GM12878 (cell line): Measurements from ENCODE around the gene THTPA. TPM values are rescaled to one million over a fixed set of nuclear protein-coding genes. Genes with fewer than 3 reads are reported as not detected.

Experiments used
- ATAC-seq: fragments of 200-7000 bp; cut with Tn5 transposase; 3 replicates; pipeline ENCODE4 v1.9.1; 2020; ENCODE audit warnings: mild to moderate bottlenecking, moderate library complexity
- BruUV-seq: library from RNA; stranded (reverse); fragments of 400-500 nt; replicated peaks from 2 replicates; lab custom pipeline; 2021; lab: Mats Ljungman, UMichigan
- CTCF ChIA-PET: fragments of 300-600 bp; sonication (Branson Sonifier 250); formaldehyde crosslinking; extraction: SDS; loops from one replicate; lab custom pipeline; 2021; ENCODE audit warnings: inconsistent platforms; lab: Yijun Ruan, JAX
- POLR2A ChIA-PET: fragments of 350-600 bp; formaldehyde crosslinking; extraction: SDS; loops from one replicate; lab custom pipeline; 2021; ENCODE audit warnings: inconsistent platforms; lab: Charles Lee
- RAD21 ChIA-PET: fragments of 300-600 bp; sonication (Branson Sonifier 250); formaldehyde crosslinking; loops from one replicate; lab custom pipeline; 2023; ENCODE audit warnings: antibody characterized with exemption; ENCODE audit not compliant: unreplicated experiment; lab: Charles Lee
- SMC1A ChIA-PET: fragments of 300-600 bp; sonication (Branson Sonifier 250); formaldehyde crosslinking; loops from one replicate; lab custom pipeline; 2023; ENCODE audit not compliant: unreplicated experiment, uncharacterized antibody; lab: Charles Lee
- DNase-seq: peaks from one replicate; pipeline ENCODE4 v3.0.0-alpha.2; 2011; ENCODE audit warnings: low read depth, low spot score
- FAIRE-seq: peaks from 3 replicates; lab custom pipeline; 2011; peaks lifted over from hg19 to GRCh38; lab: Jason Lieb, UNC
- H2AFZ ChIP-seq: 2 replicates; pipeline ENCODE4 v1.6.0; 2011; ENCODE audit warnings: low read depth, low read length, control low read depth; ENCODE audit not compliant: control insufficient read depth
- H3K27ac ChIP-seq: 2 replicates; pipeline ENCODE4 v1.5.1; 2011; ENCODE audit warnings: control low read depth; ENCODE audit not compliant: control insufficient read depth, insufficient read depth
- H3K27me3 ChIP-seq, 2 experiments: replicated peaks in 1 of 2; 2 replicates each; pipeline versions ENCODE4 v1.6.0 to v1.6.1; 2011; ENCODE audit warnings: low read length in 1 of 2; ENCODE audit not compliant: control insufficient read depth in 2 of 2, insufficient read depth in 2 of 2
- H3K36me3 ChIP-seq, 2 experiments: 2 replicates each; pipeline ENCODE4 v1.5.1; 2011; ENCODE audit warnings: low read length in 1 of 2; ENCODE audit not compliant: control insufficient read depth in 2 of 2, insufficient read depth in 2 of 2
- H3K4me1 ChIP-seq: 2 replicates; pipeline ENCODE4 v1.6.1; 2011; ENCODE audit warnings: mild to moderate bottlenecking, low read length, moderate library complexity, mixed read lengths; ENCODE audit not compliant: control insufficient read depth, insufficient read depth
- H3K4me2 ChIP-seq: 2 replicates; pipeline ENCODE4 v1.6.0; 2011; ENCODE audit warnings: control low read depth; ENCODE audit not compliant: control insufficient read depth, insufficient read depth
- H3K4me3 ChIP-seq: fragments of 200-600 bp; sonication (generic); 2 replicates; pipeline ENCODE4 v1.5.1; 2016
- H3K79me2 ChIP-seq: 2 replicates; pipeline ENCODE4 v1.6.0; 2011; ENCODE audit warnings: low read length; ENCODE audit not compliant: control insufficient read depth, insufficient read depth
- H3K9ac ChIP-seq: 2 replicates; pipeline ENCODE4 v1.8.0; 2011; ENCODE audit warnings: low read length, control low read depth, mixed read lengths; ENCODE audit not compliant: control insufficient read depth, insufficient read depth
- H3K9me3 ChIP-seq: replicated peaks from 3 replicates; pipeline ENCODE4 v1.5.1; 2011; ENCODE audit warnings: mild to moderate bottlenecking, low read length; ENCODE audit not compliant: control insufficient read depth, insufficient read depth
- H4K20me1 ChIP-seq: 2 replicates; pipeline ENCODE4 v1.6.0; 2011; ENCODE audit not compliant: control insufficient read depth, insufficient read depth
- ASH2L ChIP-seq: fragments of 300-600, 200-600 bp; sonication (generic); IDR thresholded peaks from 2 replicates; pipeline ENCODE4 v1.6.1; 2017; ENCODE audit warnings: low read depth, mild to moderate bottlenecking, borderline replicate concordance
- CREB1 ChIP-seq: IDR thresholded peaks from 2 replicates; pipeline ENCODE4 v1.6.1; 2012; ENCODE audit warnings: low read depth, mild to moderate bottlenecking, inconsistent platforms
- CTCF ChIP-seq, 3 experiments: IDR thresholded peaks in 2 of 3; conservative IDR thresholded peaks in 1 of 3; 2 replicates each; pipeline ENCODE4 v1.5.1; 2011; ENCODE audit warnings: low read depth in 3 of 3, low read length in 3 of 3, mild to moderate bottlenecking in 3 of 3, control low read depth in 2 of 3, moderate library complexity in 2 of 3, inconsistent platforms in 1 of 3, mixed read lengths in 1 of 3; ENCODE audit not compliant: control insufficient read depth in 2 of 3, insufficient read depth in 1 of 3; ENCODE audit errors: extremely low read depth in 1 of 3
- POU2F2 ChIP-seq: IDR thresholded peaks from 3 replicates; pipeline ENCODE4 v1.6.1; 2011; ENCODE audit warnings: low read depth, mild to moderate bottlenecking, low read length, borderline replicate concordance
- PRDM15 ChIP-seq: fragments of 450-650 bp; formaldehyde crosslinking; IDR thresholded peaks from 2 replicates; pipeline ENCODE4 v1.4.0; 2020; ENCODE audit warnings: mild to moderate bottlenecking, moderate library complexity
- SIN3A ChIP-seq: IDR thresholded peaks from 2 replicates; pipeline ENCODE4 v1.6.1; 2012; ENCODE audit warnings: low read depth, low read length, improper control_type of control experiment
- SPI1 ChIP-seq: IDR thresholded peaks from 2 replicates; pipeline ENCODE4 v1.6.1; 2011; ENCODE audit warnings: low read depth, mild to moderate bottlenecking, low read length, moderate library complexity, borderline replicate concordance; ENCODE audit not compliant: insufficient read depth
- WGBS: methylation state at CpG from one replicate; pipeline ENCODE4 v1.1.6; 2016; ENCODE audit warnings: low lambda C conversion rate; ENCODE audit not compliant: insufficient replicate concordance, insufficient coverage; ENCODE audit errors: missing lambda C conversion rate; 5-methylcytosine and 5-hydroxymethylcytosine counted together
- in situ Hi-C: fragments of 300-500 bp; cut with MboI; formaldehyde crosslinking; loops from 9 replicates; pipeline ENCODE4 v1.14.3; 2018; ENCODE audit warnings: mixed read lengths
- intact Hi-C: fragments of 100-400 bp; cut with micrococcal nuclease; formaldehyde crosslinking; loops from one replicate; pipeline ENCODE4 v1.14.2; 2022; ENCODE audit not compliant: unreplicated experiment
- polyA plus RNA-seq, 11 experiments: library from polyadenylated mRNA; depleted of rRNA in 4 of 11; unstranded in 6 of 11; stranded (reverse) in 5 of 11; fragments of >200 nt; fragmentation: Nextera tagmentation in 4 of 11; fragmentation: Illumina TruSeq in 1 of 11; extraction: Ambion mirVana in 4 of 11; extraction: Trizol in 1 of 11; gene quantifications; 1 replicate in 1 of 11; 2 replicates in 10 of 11; pipeline versions ENCODE4 v1.2.1 to v1.2.3, GENCODE V29; 2011 to 2016; ENCODE audit warnings: inconsistent platforms in 2 of 11, missing spikeins in 2 of 11, low read depth in 1 of 11
- total RNA-seq, 4 experiments: library from RNA; depleted of rRNA in 3 of 4; stranded (reverse); fragments of >200 nt in 3 of 4; fragmentation: Illumina TruSeq in 1 of 4; extraction: Trizol in 1 of 4; gene quantifications; 2 replicates each; pipeline versions ENCODE4 v1.2.1 to v1.2.3, GENCODE V29; 2013 to 2021
- TF ChIP-seq, protein P1 (sequence below): IDR thresholded peaks from 2 replicates; pipeline ENCODE4 v1.6.1; 2011; ENCODE audit warnings: borderline replicate concordance, low read depth, mild to moderate bottlenecking, moderate library complexity, low read length; ENCODE audit not compliant: insufficient read depth, poor library complexity, severe bottlenecking
- TF ChIP-seq, protein P2 (sequence below): fragments of 450-650 bp; conservative IDR thresholded peaks from 2 replicates; pipeline ENCODE4 v1.6.1; 2017; ENCODE audit warnings: mild to moderate bottlenecking, moderate library complexity

The THTPA gene
- total and polyA plus RNA-seq, 10 of the 15 experiments (the other 5 are each of a cell fraction or from before 2014, with no cell fraction given), result 3.1 to 24.9 (median 12.8) TPM

DNA sequence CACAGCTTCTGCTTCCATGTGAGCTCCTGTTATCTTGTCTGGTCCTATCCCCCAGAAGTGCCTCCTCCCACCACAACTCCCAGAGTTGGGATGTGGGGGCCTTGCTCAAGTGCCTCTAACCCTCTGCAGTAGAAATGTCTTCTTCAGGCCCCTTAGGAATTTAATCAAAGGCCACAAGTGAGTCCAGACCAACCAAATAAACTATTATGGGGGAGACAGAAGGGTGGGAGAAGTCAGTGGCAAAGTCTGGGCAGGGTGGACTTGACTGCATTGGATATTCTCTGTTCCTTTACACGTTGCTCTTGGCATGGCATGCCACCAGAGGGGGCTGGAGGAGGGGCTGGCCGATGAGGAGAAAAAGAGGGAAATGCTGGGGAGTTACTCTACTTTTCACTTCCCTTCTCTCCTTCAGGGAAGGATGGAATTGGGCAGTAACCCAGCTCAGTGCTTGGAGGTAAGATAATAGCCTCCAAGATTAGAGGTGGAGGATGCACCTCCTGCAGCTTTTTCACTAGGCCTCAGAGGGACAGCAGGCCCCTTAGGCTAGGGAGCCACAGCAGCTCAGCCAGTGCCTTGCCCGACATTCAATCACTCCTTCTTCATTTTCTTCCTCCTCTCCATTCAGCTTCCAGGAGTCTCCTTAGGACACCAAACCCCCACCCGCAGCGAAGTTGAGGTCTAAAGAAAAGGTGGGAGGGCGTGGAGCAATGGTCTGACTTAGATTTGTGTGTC, 12.7 kb downstream of the THTPA start:
- SMC1A ChIA-PET, result interaction anchor here (0.6 to 2.6 kb wide), 10 partner anchors 9 to 362 kb away, joined by 3 to 10 read pairs (median 4); partner anchors contain the start of genes THTPA and ZFHX2
- Histone ChIP-seq H2AFZ (0 out of 2 replicates have a peak overlapping the region, but pooled peaks have one; percentile 13), H3K27ac (peak overlapping the region; percentile 76; the same call in 1 of the 2 replicates), H3K4me2 (peak overlapping the region; percentile 72), H3K4me1 (peaks cover 11% of the 10 kb centered on the region), H3K79me2 (peaks cover 13% of the 10 kb centered on the region), H3K9me3 (no peaks in the 10 kb centered on the region), H4K20me1 (no peaks in the 10 kb centered on the region), H3K9ac (peak overlapping the region; percentile 25; the same call in 1 of the 2 replicates), H3K27me3 (no peaks in the 10 kb centered on the region; a peak in 1 of 4 replicates), H3K36me3 (peaks cover 2 to 6% of the 10 kb centered on the region in 2 experiments; a peak in 2 of 4 replicates), H3K4me3 (peak overlapping the region; percentile 93; the same call in 1 of the 2 replicates)
- CTCF ChIA-PET, result interaction anchor here (0.9 to 3.5 kb wide), 9 partner anchors 9 to 64 kb away, joined by 3 to 33 read pairs (median 7); partner anchors contain the start of genes JPH4, THTPA and ZFHX2
- POLR2A ChIA-PET, result interaction anchor here (0.5 kb wide), 1 partner anchor 16 kb away, joined by 6 read pairs; no protein-coding TSS in a partner anchor
- WGBS, result 65% methylated on average over 6 of the region's 6 CpGs
- in situ Hi-C loops (no loop called here), intact Hi-C loops (no loop called here)
- RAD21 ChIA-PET, result interaction anchor here (0.6 to 1.9 kb wide), 4 partner anchors 12 to 342 kb away, joined by 3 to 6 read pairs (median 3); no protein-coding TSS in a partner anchor
- FAIRE-seq (peak; percentile 41), DNase-seq (no peak), ATAC-seq (peak; percentile 36)
- BruUV-seq, result no TSS peak
- TF ChIP-seq PRDM15 (CRISPR knock-in tag) (no peak), SIN3A (no peak), ASH2L (no peak), CREB1 (0 out of 2 replicates have a peak, but pooled peaks have one; percentile 17), SPI1 (peak; percentile 51; the same call in 1 of the 2 replicates), POU2F2 (peak; percentile 19; the same call in 1 of the 3 replicates), CTCF (IDR thresholded peaks at IDR 0.05 in 2 of 3, conservative IDR thresholded peaks at IDR 0.05 in 1 of 3; ENCODE audit: control insufficient read depth in 2 of 3, extremely low read depth in 1 of 3, insufficient read depth in 1 of 3, low read depth in 3 of 3, low read length in 3 of 3) (peak; percentile 44 to 58 (median 55))
- TF ChIP-seq, protein P1, sequence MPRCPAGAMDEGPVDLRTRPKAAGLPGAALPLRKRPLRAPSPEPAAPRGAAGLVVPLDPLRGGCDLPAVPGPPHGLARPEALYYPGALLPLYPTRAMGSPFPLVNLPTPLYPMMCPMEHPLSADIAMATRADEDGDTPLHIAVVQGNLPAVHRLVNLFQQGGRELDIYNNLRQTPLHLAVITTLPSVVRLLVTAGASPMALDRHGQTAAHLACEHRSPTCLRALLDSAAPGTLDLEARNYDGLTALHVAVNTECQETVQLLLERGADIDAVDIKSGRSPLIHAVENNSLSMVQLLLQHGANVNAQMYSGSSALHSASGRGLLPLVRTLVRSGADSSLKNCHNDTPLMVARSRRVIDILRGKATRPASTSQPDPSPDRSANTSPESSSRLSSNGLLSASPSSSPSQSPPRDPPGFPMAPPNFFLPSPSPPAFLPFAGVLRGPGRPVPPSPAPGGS, result no peak
- TF ChIP-seq, protein P2, sequence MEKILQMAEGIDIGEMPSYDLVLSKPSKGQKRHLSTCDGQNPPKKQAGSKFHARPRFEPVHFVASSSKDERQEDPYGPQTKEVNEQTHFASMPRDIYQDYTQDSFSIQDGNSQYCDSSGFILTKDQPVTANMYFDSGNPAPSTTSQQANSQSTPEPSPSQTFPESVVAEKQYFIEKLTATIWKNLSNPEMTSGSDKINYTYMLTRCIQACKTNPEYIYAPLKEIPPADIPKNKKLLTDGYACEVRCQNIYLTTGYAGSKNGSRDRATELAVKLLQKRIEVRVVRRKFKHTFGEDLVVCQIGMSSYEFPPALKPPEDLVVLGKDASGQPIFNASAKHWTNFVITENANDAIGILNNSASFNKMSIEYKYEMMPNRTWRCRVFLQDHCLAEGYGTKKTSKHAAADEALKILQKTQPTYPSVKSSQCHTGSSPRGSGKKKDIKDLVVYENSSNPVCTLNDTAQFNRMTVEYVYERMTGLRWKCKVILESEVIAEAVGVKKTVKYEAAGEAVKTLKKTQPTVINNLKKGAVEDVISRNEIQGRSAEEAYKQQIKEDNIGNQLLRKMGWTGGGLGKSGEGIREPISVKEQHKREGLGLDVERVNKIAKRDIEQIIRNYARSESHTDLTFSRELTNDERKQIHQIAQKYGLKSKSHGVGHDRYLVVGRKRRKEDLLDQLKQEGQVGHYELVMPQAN, result no peak
